PC-3 (cell line): Measurements from ENCODE around the gene CCM2.

Experiments used
- CTCF ChIP-seq: fragments of 300-600 bp; sonication (generic); conservative IDR thresholded peaks from 2 replicates; pipeline ENCODE4 v1.5.1; 2017; ENCODE audit warnings: antibody characterized with exemption, low read depth, mild to moderate bottlenecking, low read length
- EZH2phosphoT487 ChIP-seq: fragments of 300-600 bp; sonication (generic); IDR thresholded peaks from 2 replicates; pipeline ENCODE4 v1.6.1; 2018; ENCODE audit warnings: mild to moderate bottlenecking, antibody characterized with exemption, low read length, borderline replicate concordance

DNA sequence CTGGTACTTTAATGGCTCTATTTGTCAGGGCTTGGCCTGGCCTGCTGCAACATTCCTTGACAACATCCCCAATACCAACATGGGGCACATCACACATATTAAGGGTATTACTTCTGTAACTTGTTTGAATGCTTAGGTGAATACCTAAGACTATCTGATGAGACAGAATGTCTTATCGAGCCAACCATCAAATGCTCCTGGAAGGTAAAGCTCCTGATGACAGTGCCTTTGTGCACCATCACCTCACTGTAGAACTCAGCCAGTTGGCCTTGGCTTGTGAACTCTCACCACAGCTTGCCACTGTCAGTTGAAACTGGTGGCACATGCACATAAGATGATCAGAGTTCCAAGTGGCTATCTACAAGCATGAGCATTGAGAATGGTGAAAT lies 17.5 kb upstream of the CCM2 start:
- TF ChIP-seq CTCF (no peak), EZH2phosphoT487 (no peak)
